GM12878 (cell line): ENCODE results near the gene ADA.

Experiments
- CEBPZ ChIP-seq: fragments of 150-350 bp; IDR thresholded peaks from 2 replicates; pipeline ENCODE4 v1.6.1; 2016; ENCODE audit warnings: low read depth, low read length
- CREB1 ChIP-seq: IDR thresholded peaks from 2 replicates; pipeline ENCODE4 v1.6.1; 2012; ENCODE audit warnings: low read depth, mild to moderate bottlenecking, inconsistent platforms
- CTCF ChIP-seq, 3 experiments: IDR thresholded peaks in 2 of 3; conservative IDR thresholded peaks in 1 of 3; 2 replicates each; pipeline ENCODE4 v1.5.1; 2011; ENCODE audit warnings: low read depth in 3 of 3, low read length in 3 of 3, mild to moderate bottlenecking in 3 of 3, control low read depth in 2 of 3, moderate library complexity in 2 of 3, inconsistent platforms in 1 of 3, mixed read lengths in 1 of 3; ENCODE audit not compliant: control insufficient read depth in 2 of 3, insufficient read depth in 1 of 3; ENCODE audit errors: extremely low read depth in 1 of 3
- ELK1 ChIP-seq: IDR thresholded peaks from 2 replicates; pipeline ENCODE4 v1.6.1; 2012; ENCODE audit warnings: low read depth, low read length, improper control_type of control experiment
- HDAC2 ChIP-seq: fragments of 200-600 bp; sonication (generic); IDR thresholded peaks from 2 replicates; pipeline ENCODE4 v1.6.1; 2017
- JUNB ChIP-seq: IDR thresholded peaks from 2 replicates; pipeline ENCODE4 v1.6.1; 2016; ENCODE audit warnings: antibody characterized with exemption, mild to moderate bottlenecking
- POLR2A ChIP-seq: IDR thresholded peaks from 2 replicates; pipeline ENCODE4 v1.6.1; 2011; ENCODE audit warnings: low read depth, mild to moderate bottlenecking, low read length
- POLR2AphosphoS5 ChIP-seq: IDR thresholded peaks from 2 replicates; pipeline ENCODE4 v1.6.1; 2011; ENCODE audit warnings: mild to moderate bottlenecking, low read length, inconsistent platforms
- RAD21 ChIP-seq: IDR thresholded peaks from 2 replicates; pipeline ENCODE4 v1.6.1; 2011; ENCODE audit warnings: mild to moderate bottlenecking, low read depth, low read length, moderate library complexity; ENCODE audit not compliant: insufficient read depth
- TCF7 ChIP-seq: IDR thresholded peaks from 2 replicates; pipeline ENCODE4 v1.6.1; 2014; ENCODE audit warnings: antibody characterized with exemption, borderline replicate concordance
- ZBTB33 ChIP-seq: fragments of 450-650 bp; IDR thresholded peaks from 2 replicates; pipeline ENCODE4 v1.6.1; 2017; ENCODE audit warnings: mild to moderate bottlenecking
- TF ChIP-seq, protein P1 (sequence below): IDR thresholded peaks from 2 replicates; pipeline ENCODE4 v1.6.1; 2012; ENCODE audit warnings: mild to moderate bottlenecking, low read depth, low read length

DNA sequence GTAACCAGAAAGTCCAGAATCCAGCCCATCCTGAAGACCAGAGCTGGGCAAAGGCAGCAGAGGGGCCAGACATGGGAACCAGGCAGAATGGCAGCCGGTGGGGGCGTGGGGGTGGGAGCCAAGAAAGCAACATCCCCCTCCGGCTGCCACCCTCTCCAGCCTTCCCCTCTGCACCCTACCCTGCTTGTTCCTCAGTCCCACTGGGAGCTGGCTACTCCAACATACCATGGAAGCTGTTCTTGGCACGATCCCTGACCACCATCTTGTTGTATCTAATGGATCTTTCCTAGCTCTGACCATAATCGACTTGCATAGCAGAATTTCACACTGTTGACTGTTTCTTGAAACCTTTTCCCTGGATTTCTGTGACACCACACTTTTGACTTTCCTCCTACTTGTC, 30.2 kb downstream of the ADA start:
- TF ChIP-seq CTCF (IDR thresholded peaks at IDR 0.05 in 2 of 3, conservative IDR thresholded peaks at IDR 0.05 in 1 of 3; ENCODE audit: control insufficient read depth in 2 of 3, extremely low read depth in 1 of 3, insufficient read depth in 1 of 3, low read depth in 3 of 3, low read length in 3 of 3) (no peak), POLR2A (no peak), JUNB (no peak), ZBTB33 (no peak), ELK1 (no peak), HDAC2 (no peak), CREB1 (no peak), CEBPZ (no peak), TCF7 (no peak), RAD21 (no peak), POLR2AphosphoS5 (no peak)
- TF ChIP-seq, protein P1, sequence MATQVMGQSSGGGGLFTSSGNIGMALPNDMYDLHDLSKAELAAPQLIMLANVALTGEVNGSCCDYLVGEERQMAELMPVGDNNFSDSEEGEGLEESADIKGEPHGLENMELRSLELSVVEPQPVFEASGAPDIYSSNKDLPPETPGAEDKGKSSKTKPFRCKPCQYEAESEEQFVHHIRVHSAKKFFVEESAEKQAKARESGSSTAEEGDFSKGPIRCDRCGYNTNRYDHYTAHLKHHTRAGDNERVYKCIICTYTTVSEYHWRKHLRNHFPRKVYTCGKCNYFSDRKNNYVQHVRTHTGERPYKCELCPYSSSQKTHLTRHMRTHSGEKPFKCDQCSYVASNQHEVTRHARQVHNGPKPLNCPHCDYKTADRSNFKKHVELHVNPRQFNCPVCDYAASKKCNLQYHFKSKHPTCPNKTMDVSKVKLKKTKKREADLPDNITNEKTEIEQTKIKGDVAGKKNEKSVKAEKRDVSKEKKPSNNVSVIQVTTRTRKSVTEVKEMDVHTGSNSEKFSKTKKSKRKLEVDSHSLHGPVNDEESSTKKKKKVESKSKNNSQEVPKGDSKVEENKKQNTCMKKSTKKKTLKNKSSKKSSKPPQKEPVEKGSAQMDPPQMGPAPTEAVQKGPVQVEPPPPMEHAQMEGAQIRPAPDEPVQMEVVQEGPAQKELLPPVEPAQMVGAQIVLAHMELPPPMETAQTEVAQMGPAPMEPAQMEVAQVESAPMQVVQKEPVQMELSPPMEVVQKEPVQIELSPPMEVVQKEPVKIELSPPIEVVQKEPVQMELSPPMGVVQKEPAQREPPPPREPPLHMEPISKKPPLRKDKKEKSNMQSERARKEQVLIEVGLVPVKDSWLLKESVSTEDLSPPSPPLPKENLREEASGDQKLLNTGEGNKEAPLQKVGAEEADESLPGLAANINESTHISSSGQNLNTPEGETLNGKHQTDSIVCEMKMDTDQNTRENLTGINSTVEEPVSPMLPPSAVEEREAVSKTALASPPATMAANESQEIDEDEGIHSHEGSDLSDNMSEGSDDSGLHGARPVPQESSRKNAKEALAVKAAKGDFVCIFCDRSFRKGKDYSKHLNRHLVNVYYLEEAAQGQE: no peak
